NCI-H82 (cell line): ENCODE results near the gene FNTB.
"Not testable (repeated sequence)": the region's sequence is repeated elsewhere in the genome, so short reads cannot be mapped to it uniquely, and the experiment has no call there.

ENCODE experiments used
- DNase-seq: peaks from one replicate; lab custom pipeline; 2025; lab: John Stamatoyannopoulos, UW

FNTB gene

DNA sequence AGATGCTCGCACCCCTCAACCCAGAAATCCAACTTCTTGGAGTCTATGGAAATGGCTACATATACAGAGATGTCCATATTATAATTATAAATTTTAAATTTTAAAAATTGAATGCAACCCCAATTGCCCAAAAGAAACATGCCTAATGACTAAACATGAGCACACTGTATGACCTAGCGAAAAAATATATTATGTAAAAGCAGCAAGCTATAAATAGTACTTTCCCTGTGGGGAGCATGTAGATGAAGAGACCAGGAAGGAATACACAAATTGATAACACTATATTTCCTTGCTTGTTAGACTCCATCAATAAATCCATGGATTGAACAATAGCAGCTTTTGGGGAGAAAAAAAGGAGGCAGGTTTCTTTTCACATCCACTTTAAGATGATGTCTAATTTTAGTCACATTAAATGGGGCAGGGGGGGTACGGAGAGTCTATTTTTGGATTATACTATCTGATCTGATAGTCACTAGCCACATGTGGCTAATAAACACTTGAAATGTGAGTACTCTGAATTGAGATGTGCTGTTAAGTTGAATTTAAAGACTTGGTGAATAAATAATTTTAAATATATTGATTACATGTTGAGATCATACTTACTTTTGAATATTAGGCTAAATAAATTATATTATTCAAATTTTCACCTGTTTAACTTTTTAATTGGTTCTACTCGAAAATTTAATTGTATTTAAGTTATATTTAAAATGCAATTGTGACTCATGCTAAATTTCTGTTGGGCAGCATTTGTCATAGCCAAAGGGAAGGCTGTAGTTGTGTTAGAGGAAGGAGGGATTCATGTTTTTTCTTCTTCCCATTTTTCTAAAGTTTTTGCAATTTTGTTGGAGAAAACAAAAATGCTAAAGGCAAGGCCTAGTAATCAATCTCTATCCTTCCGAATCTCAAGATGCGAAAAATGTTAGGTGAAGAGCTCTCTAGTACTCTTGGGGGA is 98.1 kb downstream of the FNTB start:
- no peak for DNase-seq

DNA sequence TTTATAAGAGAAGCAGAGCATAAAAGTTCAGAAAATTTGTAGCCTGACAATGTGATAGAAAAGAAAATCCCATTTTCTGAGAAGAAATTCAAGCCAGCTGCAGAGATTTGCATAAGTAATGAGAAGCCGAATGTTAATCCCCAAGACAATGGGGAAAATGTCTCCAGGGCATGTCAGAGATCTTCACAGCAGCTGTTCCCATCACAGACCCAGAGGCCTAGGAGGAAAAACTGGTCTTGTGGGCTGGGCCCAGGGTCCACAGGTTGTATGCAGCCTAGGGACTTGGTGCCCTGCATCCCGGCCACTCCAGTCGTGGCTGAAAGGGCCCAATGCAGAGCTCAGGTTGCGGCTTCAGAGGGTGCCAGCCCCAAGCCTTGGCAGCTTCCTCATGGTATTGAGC is 100.0 kb downstream of the FNTB start:
- DNase-seq, result peak; percentile 39

DNA sequence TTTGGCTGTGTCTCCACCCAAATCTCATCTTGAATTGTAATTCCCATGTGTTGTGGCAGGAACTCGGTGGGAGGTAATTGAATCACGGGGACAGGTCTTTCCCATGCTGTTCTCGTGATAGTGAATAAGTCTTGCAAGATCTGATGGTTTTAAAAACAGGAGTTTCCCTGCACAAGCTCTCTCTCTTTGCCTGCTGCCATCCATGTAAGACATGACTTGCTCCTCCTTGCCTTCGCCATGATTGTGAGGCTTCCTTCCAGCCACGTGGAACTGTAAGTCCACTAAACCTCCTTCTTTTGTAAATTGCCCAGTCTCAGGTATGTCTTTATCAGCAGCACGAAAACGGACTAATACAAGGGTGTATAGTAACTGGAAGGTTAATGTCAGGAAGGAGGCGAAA is 101.1 kb downstream of the FNTB start:
- DNase-seq, result not testable (repeated sequence)

GRCh38 chr14:65092349-65092748 is 105.7 kb downstream of the FNTB start:
- DNase-seq, result no peak

GRCh38 chr14:65095633-65096205 is 109.0 kb downstream of the FNTB start:
- no peak for DNase-seq

DNA sequence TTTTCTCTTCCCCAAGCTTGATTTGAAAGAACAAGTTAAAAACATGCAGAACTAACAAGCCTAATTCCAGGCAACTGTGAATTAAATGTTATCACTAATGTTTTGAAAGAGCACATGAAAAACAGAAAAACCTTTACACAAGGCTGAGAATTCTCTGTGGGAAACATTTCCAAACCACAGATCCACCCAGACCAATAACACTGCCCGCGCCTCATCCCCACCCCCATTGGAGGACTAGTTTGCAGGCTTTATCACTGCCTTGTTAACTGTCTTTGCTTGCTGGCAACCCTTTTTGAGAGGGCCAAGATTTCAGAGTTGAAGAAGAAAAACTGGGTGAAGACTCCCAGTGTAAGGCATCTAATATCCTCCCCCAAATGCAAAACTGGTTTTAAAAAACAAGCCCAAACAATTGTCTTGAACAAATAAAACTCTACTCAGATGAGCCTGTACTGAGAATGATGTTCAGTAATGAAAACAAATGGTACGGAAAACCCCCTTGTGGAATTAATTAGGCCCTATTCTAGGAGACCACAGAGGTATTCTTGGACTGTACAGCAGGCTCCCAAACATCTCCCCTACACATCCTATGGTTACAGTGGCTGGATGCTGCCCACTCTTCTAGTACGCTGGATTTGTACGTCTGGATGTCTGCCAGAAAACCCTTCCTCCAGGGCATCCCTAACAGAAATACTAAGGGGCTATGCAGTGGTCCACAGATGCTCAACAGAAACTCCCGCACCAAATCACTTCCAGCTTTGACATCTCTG is 109.8 kb downstream of the FNTB start:
- DNase-seq, result no peak

GRCh38 chr14:65098586-65098985 is 111.9 kb downstream of the FNTB start:
- DNase-seq, result no peak

- no peak for DNase-seq
Observed at GRCh38 chr14:65100922-65101541, 114.3 kb downstream of the FNTB start.

DNA sequence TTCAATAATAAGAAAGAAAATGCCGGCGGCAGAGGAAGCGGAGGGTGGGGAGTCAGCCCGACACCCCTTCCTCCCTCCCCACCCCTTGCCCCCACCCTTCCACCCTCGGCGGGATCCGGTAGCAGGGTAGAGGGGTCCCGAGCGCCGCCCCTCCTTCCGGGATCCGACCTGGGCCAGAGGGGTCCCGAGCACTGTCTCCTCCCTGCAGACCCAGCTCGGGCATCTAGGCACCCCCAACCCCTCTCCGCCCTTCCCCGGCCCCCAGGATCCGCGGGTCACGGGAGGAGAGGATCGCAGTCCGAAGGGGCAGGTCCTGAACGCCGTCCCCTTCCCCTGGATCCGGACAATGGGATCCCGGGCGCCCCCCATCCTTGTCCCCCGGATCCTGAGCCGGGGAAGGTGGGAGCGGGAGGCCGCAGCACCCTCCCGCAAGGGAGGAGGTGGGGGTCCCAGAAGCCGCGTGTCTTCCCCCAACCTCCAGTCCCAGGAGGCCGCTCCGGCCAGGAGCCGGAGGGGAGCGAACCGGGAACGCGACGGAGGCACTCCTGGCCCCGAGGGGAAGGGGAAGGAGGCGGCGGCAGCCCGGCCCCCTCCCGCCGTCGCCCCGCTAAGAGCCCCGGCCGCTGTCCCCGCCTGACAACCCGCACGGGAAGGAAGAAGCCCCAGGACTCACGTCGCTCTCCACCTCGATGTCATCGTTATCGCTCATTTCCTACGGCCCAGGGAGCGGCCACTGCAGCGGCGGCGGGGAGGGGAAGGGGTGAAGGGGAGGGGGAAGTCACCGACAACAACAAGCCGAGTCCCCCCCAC is 115.1 kb downstream of the FNTB start:
- DNase-seq, result peak; percentile 32

- DNase-seq, result peak; percentile 98
Observed at GRCh38 chr14:65102441-65103149, 115.9 kb downstream of the FNTB start, which contains the start of gene MAX. Gene MAX (minus strand): TSS chr14:65102517. CDS start chr14:65102339, 178 bp downstream.

- peak; percentile 71 for DNase-seq
Observed at GRCh38 chr14:65103150-65103760, 116.6 kb downstream of the FNTB start.

DNA sequence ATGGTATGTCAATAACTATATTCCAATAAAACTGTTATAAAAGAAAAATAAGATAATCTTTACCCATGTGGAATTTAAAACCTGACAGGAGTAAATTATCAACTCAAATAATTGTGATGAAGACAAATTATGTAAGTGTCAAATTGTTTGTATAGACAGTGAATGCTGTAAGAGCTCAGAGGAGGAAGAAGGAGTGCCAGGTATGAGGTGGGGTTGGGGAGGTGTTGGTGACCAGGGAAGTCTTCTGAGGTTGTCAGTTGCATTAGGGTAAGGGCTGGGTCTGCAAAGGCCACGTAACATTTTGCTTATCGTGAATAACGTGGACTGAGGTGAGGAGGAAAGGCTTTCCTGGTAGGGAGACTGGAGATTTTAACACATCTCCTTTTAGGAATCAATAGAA is 118.1 kb downstream of the FNTB start:
- DNase-seq, result no peak

GRCh38 chr14:65106316-65106715 is 119.6 kb downstream of the FNTB start:
- no peak for DNase-seq

GRCh38 chr14:65106736-65107135 is 120.0 kb downstream of the FNTB start:
- no peak for DNase-seq

GRCh38 chr14:65107200-65107599 is 120.5 kb downstream of the FNTB start:
- no peak for DNase-seq

- DNase-seq, result no peak
Observed at GRCh38 chr14:65109357-65109756, 122.7 kb downstream of the FNTB start.

GRCh38 chr14:65110525-65110924 is 123.8 kb downstream of the FNTB start:
- DNase-seq, result no peak
